ENCODE measurements around the gene SERINC5.
A peak's percentile ranks its signal among the peaks of the same experiment; 100 is the strongest.

The SERINC5 gene

DNA sequence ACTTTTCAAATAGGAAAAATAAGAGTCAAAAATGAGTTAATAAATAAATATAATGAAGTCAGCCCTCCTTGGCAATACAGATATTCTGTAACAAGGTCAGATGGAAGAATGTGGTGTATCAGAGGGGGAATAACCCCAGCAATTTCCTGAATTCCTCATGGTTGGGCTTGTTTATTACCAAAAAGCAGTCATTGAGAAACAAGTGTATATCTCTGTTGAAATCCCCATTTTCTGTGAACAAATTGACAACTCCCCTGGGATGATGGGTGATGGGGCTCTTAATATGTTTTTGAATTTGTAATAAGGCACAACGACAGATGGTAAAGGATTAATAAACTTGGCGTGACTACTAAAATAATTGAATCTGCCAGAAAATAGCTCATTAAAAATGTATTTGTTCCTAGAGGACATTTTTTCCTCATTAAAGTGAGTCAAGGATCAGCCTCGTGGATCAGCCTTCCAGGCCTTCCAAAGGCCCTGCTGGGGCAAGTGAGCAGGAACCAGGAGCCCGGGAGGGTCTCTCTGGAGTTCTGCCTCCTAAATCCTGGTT, 186.5 kb downstream of the SERINC5 start:
- Mint-ChIP-seq H3K4me1 (peaks cover 15% of the 10 kb centered on the region), H3K27me3 (ENCODE audit: low read depth, poor library complexity) (no peaks in the 10 kb centered on the region), H3K27ac (peak overlapping the region; percentile 96), H3K9me3 (no peaks in the 10 kb centered on the region), H3K4me3 (no peak overlapping the region), H3K36me3 (ENCODE audit: low read depth) (peaks cover 9% of the 10 kb centered on the region)
- no peak for DNase-seq
- TF ChIP-seq, protein P1, sequence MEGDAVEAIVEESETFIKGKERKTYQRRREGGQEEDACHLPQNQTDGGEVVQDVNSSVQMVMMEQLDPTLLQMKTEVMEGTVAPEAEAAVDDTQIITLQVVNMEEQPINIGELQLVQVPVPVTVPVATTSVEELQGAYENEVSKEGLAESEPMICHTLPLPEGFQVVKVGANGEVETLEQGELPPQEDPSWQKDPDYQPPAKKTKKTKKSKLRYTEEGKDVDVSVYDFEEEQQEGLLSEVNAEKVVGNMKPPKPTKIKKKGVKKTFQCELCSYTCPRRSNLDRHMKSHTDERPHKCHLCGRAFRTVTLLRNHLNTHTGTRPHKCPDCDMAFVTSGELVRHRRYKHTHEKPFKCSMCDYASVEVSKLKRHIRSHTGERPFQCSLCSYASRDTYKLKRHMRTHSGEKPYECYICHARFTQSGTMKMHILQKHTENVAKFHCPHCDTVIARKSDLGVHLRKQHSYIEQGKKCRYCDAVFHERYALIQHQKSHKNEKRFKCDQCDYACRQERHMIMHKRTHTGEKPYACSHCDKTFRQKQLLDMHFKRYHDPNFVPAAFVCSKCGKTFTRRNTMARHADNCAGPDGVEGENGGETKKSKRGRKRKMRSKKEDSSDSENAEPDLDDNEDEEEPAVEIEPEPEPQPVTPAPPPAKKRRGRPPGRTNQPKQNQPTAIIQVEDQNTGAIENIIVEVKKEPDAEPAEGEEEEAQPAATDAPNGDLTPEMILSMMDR (IDR thresholded peaks at IDR 0.05) = no peak

- Mint-ChIP-seq H3K27me3 (ENCODE audit: low read depth, poor library complexity) (no peaks in the 10 kb centered on the region), H3K9me3 (no peaks in the 10 kb centered on the region), H3K36me3 (ENCODE audit: low read depth) (peaks cover 9% of the 10 kb centered on the region), H3K27ac (no peak overlapping the region), H3K4me3 (no peak overlapping the region), H3K4me1 (peaks cover 15% of the 10 kb centered on the region)
- TF ChIP-seq, protein P1 (IDR thresholded peaks at IDR 0.05) = no peak
- DNase-seq = no peak
These were observed 187.1 kb downstream of the SERINC5 start for GRCh38 chr5:80068775-80069174.

- TF ChIP-seq, protein P1 (IDR thresholded peaks at IDR 0.05) = no peak
- Mint-ChIP-seq H3K9me3 (no peaks in the 10 kb centered on the region), H3K36me3 (ENCODE audit: low read depth) (peaks cover 9% of the 10 kb centered on the region), H3K27me3 (ENCODE audit: low read depth, poor library complexity) (no peaks in the 10 kb centered on the region), H3K27ac (no peak overlapping the region), H3K4me3 (no peak overlapping the region), H3K4me1 (peaks cover 15% of the 10 kb centered on the region)
- DNase-seq = no peak
These were observed 187.6 kb downstream of the SERINC5 start for GRCh38 chr5:80068246-80068636.

- TF ChIP-seq, protein P1 (IDR thresholded peaks at IDR 0.05) = no peak
- DNase-seq = no peak
- Mint-ChIP-seq H3K36me3 (ENCODE audit: low read depth) (peaks cover 9% of the 10 kb centered on the region), H3K4me1 (peaks cover 15% of the 10 kb centered on the region), H3K9me3 (no peaks in the 10 kb centered on the region), H3K27me3 (ENCODE audit: low read depth, poor library complexity) (no peaks in the 10 kb centered on the region), H3K27ac (no peak overlapping the region), H3K4me3 (no peak overlapping the region)
These were observed 188.2 kb downstream of the SERINC5 start for GRCh38 chr5:80067531-80068245.

GRCh38 chr5:80067016-80067415, 188.8 kb downstream of the SERINC5 start:
- DNase-seq = no peak
- Mint-ChIP-seq H3K4me3 (no peak overlapping the region), H3K36me3 (ENCODE audit: low read depth) (peaks cover 7% of the 10 kb centered on the region), H3K4me1 (peaks cover 15% of the 10 kb centered on the region), H3K9me3 (no peaks in the 10 kb centered on the region), H3K27me3 (ENCODE audit: low read depth, poor library complexity) (no peaks in the 10 kb centered on the region), H3K27ac (no peak overlapping the region)
- TF ChIP-seq, protein P1 (IDR thresholded peaks at IDR 0.05) = no peak

DNA sequence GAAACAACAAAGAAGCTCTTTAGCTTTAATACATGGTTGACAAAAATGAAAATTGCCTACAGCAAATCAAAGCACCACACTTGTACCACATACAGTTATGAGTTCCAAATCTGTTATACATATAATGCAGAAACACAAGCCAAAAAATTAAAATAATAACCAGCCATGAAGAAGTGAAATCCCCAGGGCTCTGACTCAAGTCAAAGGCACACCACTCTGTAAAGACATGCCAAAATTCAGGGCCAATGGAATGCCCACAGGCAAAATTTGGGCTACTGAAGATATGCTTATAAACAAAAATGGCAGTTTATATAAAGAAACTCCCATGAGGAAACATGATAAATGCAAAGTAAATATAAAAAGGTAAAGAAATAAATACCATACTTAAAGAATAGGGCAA, 191.7 kb downstream of the SERINC5 start:
- Mint-ChIP-seq H3K27ac (no peak overlapping the region), H3K27me3 (ENCODE audit: low read depth, poor library complexity) (no peaks in the 10 kb centered on the region), H3K9me3 (no peaks in the 10 kb centered on the region), H3K36me3 (ENCODE audit: low read depth) (peaks cover 5% of the 10 kb centered on the region), H3K4me3 (no peak overlapping the region), H3K4me1 (no peaks in the 10 kb centered on the region)
- DNase-seq = no peak
- TF ChIP-seq, protein P1 (IDR thresholded peaks at IDR 0.05) = no peak
